ENCODE measurements around the gene CELA3B. TPM values are rescaled to one million over a fixed set of nuclear protein-coding genes. Genes with fewer than 3 reads are reported as not detected.
"Not testable (repeated sequence)": the region's sequence is repeated elsewhere in the genome, so short reads cannot be mapped to it uniquely, and the experiment has no call there.

Gene CELA3B
- total RNA-seq, 4 donors from 2014 or later = not detected

GRCh38 chr1:21997891-21998623 is 21.2 kb downstream of the CELA3B start:
- H3K36me3 ChIP-seq; intact Hi-C loops (cut with DNase I; ENCODE audit: low total_unique reads); DNase-seq; H3K9me3 ChIP-seq; H3K4me1 ChIP-seq; H3K4me3 ChIP-seq; in situ Hi-C loops (cut with MboI; ENCODE audit: low sequenced_read_pairs in 4 of 4); H3K27ac ChIP-seq; ATAC-seq; H3K27me3 ChIP-seq: not testable (repeated sequence)

DNA sequence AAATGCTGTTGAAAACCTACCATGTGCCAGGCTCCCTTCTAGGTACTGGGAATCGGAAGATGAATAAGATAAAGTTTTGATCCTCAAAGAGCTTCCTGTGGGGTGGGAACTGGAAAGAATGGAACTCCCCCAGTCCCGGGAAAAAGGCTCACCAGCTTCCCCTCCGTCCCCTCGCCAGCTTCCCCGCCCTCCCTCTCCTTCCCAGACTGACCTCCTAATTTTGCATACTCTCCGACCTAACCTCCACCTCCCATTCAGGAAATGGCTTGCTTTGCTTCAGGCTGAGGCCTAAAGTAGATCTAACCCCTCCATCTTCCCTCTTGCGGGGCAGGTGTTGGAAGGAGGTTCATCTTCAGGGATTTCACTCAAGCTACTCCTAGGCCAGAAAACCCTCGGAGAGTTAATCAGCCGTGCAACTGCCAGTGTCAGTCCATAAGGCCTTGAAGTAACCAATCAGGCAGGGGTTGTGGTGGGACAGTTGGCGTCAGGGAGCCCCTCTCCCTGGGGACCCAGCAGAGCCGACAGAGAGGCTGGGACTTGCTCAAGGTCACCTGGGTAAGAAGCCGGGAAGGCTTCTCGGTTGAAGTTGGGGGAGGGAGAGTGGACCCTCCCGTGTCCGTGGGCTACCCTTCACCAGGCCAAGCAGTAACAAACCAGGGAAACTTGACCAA is 21.9 kb downstream of the CELA3B start:
- DNase-seq; H3K4me1 ChIP-seq; intact Hi-C loops (cut with DNase I; ENCODE audit: low total_unique reads); H3K9me3 ChIP-seq; H3K36me3 ChIP-seq; H3K27me3 ChIP-seq; in situ Hi-C loops (cut with MboI; ENCODE audit: low sequenced_read_pairs in 4 of 4); H3K4me3 ChIP-seq; H3K27ac ChIP-seq; ATAC-seq: not testable (repeated sequence)

DNA sequence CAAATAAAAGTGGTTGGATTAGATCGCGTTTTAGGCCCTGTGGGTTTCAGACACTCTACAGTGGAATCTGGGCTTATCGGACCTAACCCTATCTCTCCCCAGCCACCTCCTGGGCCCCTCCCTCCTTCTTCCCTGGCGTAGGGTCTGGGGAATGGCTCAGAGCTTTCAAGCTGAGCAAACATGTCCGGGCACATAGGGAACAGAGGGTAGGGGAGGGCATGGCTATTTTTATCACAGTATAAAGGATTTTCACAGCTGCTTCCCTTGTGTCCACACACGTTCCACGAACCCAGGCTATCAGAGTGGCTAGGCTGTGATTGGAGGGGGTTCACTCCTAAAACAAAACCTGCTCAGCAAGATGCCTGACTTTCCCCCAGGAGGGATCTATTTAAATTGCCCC is 22.8 kb downstream of the CELA3B start:
- in situ Hi-C loops (cut with MboI; ENCODE audit: low sequenced_read_pairs in 4 of 4); DNase-seq: not testable (repeated sequence)

DNA sequence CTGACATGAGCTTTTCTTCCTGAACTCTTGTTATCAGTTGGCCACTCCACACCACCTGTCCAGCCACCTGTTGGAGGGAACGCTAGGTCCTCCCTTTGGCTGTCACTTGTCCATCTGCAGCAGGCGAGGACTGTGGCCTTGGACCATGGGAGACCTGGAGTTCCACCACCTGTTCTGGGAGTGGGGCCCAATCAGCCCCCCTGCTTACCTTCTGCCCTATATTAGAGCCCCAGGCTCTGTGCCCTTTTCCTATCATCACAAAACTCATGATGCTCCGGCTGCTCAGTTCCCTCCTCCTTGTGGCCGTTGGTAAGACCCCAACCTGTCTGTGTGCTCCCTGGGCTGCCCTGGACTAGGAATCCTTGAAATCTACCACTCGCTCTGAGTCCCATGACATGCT is 24.6 kb downstream of the CELA3B start, which contains the start of gene CELA3A:
TSS of gene CELA3A (plus strand) at position 249 of the 400 bp plus-strand sequence. CDS start at position 267, 18 bp downstream.
- ATAC-seq (no peak), DNase-seq (no peak)
- no peak within 1 kb of the TSS for H3K4me3 ChIP-seq
- intact Hi-C loops (cut with DNase I; ENCODE audit: low total_unique reads) (no loop called here), in situ Hi-C loops (cut with MboI; ENCODE audit: low sequenced_read_pairs in 4 of 4) (no loop called here)
- H3K4me1 ChIP-seq = no peaks in the 10 kb centered on the region
- no peaks in the 10 kb centered on the region for H3K36me3 ChIP-seq
- TF ChIP-seq CTCF (IDR thresholded peaks at IDR 0.05 in 4 of 5, conservative IDR thresholded peaks at IDR 0.05 in 1 of 5) = no peak
- no peaks in the 10 kb centered on the region for H3K9me3 ChIP-seq
- H3K27me3 ChIP-seq = no peaks in the 10 kb centered on the region
- H3K27ac ChIP-seq = no peak within 1 kb of the TSS

More for the DNA sequence above, 22.8 kb downstream of the CELA3B start:
- H3K4me3 ChIP-seq; H3K9me3 ChIP-seq; H3K27ac ChIP-seq; H3K36me3 ChIP-seq; H3K27me3 ChIP-seq; H3K4me1 ChIP-seq; intact Hi-C loops (cut with DNase I; ENCODE audit: low total_unique reads): not testable (repeated sequence)
- ATAC-seq = peak in 1 of 2 donors; percentile 27

- H3K36me3 ChIP-seq; H3K27ac ChIP-seq; H3K4me1 ChIP-seq; ATAC-seq; DNase-seq; H3K27me3 ChIP-seq; H3K9me3 ChIP-seq; intact Hi-C loops (cut with DNase I; ENCODE audit: low total_unique reads); H3K4me3 ChIP-seq; in situ Hi-C loops (cut with MboI; ENCODE audit: low sequenced_read_pairs in 4 of 4): not testable (repeated sequence)
These were observed 25.6 kb downstream of the CELA3B start for GRCh38 chr1:22002461-22002860.

GRCh38 chr1:22002875-22003274 is 26.1 kb downstream of the CELA3B start:
- H3K36me3 ChIP-seq; H3K4me3 ChIP-seq; DNase-seq; H3K27me3 ChIP-seq; in situ Hi-C loops (cut with MboI; ENCODE audit: low sequenced_read_pairs in 4 of 4); H3K9me3 ChIP-seq; intact Hi-C loops (cut with DNase I; ENCODE audit: low total_unique reads); ATAC-seq; H3K27ac ChIP-seq; H3K4me1 ChIP-seq: not testable (repeated sequence)

DNA sequence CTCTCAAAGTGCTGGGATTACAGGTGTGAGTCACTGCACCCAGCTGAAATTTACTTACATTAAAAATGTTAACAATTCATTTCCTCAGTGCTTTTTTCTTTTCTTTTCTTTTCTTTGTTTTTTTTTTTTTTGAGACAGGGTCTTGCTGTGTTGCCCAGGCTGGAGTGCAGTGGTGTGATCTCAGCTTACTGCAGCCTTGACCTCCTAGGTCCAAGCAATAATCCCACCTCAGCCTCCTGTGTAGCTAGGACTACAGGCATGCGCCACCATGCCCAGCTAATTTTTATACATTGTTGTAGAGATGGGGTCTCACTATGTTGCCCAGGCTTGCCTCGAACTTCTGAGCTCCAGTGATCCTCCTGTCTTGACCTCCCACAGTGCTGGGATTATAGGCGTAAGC is 27.1 kb downstream of the CELA3B start:
- in situ Hi-C loops (cut with MboI; ENCODE audit: low sequenced_read_pairs in 4 of 4); H3K4me1 ChIP-seq; DNase-seq; H3K27me3 ChIP-seq; H3K27ac ChIP-seq; intact Hi-C loops (cut with DNase I; ENCODE audit: low total_unique reads); H3K36me3 ChIP-seq; ATAC-seq; H3K9me3 ChIP-seq; H3K4me3 ChIP-seq: not testable (repeated sequence)

Data from gastrocnemius medialis (tissue), 4 donors.